Measurements from ENCODE around the gene TRAPPC2B. TPM values are rescaled to one million over a fixed set of nuclear protein-coding genes. Genes with fewer than 3 reads are reported as not detected.

Gene TRAPPC2B
- total and polyA plus RNA-seq, 2 of the 13 experiments (the other 11 are each of a cell fraction or from before 2014, with no cell fraction given): 13.3 to 17.7 TPM

DNA sequence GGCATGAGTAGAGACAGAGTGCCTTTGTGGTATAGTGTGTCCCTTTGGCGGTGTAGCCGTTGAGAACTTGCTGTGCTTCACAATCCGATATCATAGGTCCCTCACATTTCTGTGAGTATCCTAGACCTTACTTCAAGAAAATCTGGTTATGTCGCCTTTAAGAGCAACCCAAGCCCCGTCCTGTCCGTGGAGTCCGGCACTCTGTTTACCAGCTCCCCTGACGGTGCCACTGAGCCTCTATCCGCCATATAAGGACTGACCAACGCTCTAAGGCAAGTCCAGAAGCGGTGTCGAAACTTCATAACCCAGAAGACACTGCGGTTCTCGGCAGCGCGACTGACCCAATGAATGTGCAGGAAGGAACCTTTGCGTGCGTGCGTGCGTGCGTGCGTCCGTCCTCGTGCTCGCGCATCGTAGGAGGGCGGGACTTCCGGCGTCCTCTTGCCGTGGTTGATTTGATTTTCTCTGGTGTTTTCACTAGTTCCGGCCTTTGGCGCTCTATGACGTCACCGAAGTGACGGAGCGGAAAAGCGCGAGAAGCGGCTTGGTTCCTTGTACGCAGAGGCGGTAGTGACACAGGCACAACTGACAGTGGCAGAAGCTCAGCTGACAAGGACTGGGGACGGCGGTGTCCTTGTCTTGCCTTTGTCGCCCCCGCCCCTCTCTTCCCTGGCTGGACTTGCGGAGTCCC is at the start of gene TRAPPC2B, which contains the start of gene ZNF547 (continued):
- TF ChIP-seq, protein P1, sequence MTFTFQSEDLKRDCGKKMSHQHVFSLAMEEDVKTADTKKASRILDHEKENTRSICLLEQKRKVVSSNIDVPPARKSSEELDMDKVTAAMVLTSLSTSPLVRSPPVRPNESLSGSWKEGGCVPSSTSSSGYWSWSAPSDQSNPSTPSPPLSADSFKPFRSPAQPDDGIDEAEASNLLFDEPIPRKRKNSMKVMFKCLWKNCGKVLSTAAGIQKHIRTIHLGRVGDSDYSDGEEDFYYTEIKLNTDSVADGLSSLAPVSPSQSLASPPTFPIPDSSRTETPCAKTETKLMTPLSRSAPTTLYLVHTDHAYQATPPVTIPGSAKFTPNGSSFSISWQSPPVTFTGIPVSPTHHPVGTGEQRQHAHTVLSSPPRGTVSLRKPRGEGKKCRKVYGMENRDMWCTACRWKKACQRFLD (CRISPR knock-in tag; IDR thresholded peaks at IDR 0.05; ENCODE audit: borderline replicate concordance): no peak
- TF ChIP-seq, protein P2, sequence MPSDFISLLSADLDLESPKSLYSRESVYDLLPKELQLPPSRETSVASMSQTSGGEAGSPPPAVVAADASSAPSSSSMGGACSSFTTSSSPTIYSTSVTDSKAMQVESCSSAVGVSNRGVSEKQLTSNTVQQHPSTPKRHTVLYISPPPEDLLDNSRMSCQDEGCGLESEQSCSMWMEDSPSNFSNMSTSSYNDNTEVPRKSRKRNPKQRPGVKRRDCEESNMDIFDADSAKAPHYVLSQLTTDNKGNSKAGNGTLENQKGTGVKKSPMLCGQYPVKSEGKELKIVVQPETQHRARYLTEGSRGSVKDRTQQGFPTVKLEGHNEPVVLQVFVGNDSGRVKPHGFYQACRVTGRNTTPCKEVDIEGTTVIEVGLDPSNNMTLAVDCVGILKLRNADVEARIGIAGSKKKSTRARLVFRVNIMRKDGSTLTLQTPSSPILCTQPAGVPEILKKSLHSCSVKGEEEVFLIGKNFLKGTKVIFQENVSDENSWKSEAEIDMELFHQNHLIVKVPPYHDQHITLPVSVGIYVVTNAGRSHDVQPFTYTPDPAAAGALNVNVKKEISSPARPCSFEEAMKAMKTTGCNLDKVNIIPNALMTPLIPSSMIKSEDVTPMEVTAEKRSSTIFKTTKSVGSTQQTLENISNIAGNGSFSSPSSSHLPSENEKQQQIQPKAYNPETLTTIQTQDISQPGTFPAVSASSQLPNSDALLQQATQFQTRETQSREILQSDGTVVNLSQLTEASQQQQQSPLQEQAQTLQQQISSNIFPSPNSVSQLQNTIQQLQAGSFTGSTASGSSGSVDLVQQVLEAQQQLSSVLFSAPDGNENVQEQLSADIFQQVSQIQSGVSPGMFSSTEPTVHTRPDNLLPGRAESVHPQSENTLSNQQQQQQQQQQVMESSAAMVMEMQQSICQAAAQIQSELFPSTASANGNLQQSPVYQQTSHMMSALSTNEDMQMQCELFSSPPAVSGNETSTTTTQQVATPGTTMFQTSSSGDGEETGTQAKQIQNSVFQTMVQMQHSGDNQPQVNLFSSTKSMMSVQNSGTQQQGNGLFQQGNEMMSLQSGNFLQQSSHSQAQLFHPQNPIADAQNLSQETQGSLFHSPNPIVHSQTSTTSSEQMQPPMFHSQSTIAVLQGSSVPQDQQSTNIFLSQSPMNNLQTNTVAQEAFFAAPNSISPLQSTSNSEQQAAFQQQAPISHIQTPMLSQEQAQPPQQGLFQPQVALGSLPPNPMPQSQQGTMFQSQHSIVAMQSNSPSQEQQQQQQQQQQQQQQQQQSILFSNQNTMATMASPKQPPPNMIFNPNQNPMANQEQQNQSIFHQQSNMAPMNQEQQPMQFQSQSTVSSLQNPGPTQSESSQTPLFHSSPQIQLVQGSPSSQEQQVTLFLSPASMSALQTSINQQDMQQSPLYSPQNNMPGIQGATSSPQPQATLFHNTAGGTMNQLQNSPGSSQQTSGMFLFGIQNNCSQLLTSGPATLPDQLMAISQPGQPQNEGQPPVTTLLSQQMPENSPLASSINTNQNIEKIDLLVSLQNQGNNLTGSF (CRISPR knock-in tag; IDR thresholded peaks at IDR 0.05): no peak
- TF ChIP-seq MIXL1 (CRISPR knock-in tag; IDR thresholded peaks at IDR 0.05) (peak; percentile 78), DR1 (CRISPR knock-in tag; IDR thresholded peaks at IDR 0.05) (0 out of 2 replicates have a peak, but pooled peaks have one; percentile 29), BRD4 (CRISPR knock-in tag; IDR thresholded peaks at IDR 0.05) (no peak), HMGXB4 (CRISPR knock-in tag; IDR thresholded peaks at IDR 0.05; ENCODE audit: borderline replicate concordance in 1 of 2, low read depth in 1 of 2) (peak; percentile 72 to 76; a peak in 2 of 4 replicates), ZNF24 (IDR thresholded peaks at IDR 0.05) (no peak), PLRG1 (conservative IDR thresholded peaks at IDR 0.05) (no peak), ZNF678 (CRISPR knock-in tag; IDR thresholded peaks at IDR 0.05) (no peak), HOXA7 (CRISPR knock-in tag; IDR thresholded peaks at IDR 0.05) (no peak), ZNF703 (CRISPR knock-in tag; IDR thresholded peaks at IDR 0.05; ENCODE audit: borderline replicate concordance) (no peak), PRDM10 (CRISPR knock-in tag; IDR thresholded peaks at IDR 0.05; ENCODE audit: low read depth) (no peak), TCF7L2 (IDR thresholded peaks at IDR 0.05; ENCODE audit: low read depth, low read length) (no peak), TRAFD1 (CRISPR knock-in tag; IDR thresholded peaks at IDR 0.05; ENCODE audit: borderline replicate concordance) (no peak), CCDC6 (CRISPR knock-in tag; IDR thresholded peaks at IDR 0.05) (no peak)
